SU-DHL-6 (cell line): ENCODE data around the gene PTPRN2.

Source experiments
- CTCF ChIP-seq: fragments of 200-600 bp; sonication (generic); IDR thresholded peaks from one replicate; pipeline ENCODE4 v1.5.1; 2017; ENCODE audit warnings: antibody characterized with exemption, mild to moderate bottlenecking, low read length, moderate library complexity; ENCODE audit not compliant: insufficient read depth, poor library complexity, severe bottlenecking
- EZH2phosphoT487 ChIP-seq: fragments of 200-600 bp; sonication (generic), shearing (Covaris generic); conservative IDR thresholded peaks from 2 replicates; pipeline ENCODE4 v1.6.1; 2018; ENCODE audit warnings: mild to moderate bottlenecking, antibody characterized with exemption, low read length, moderate library complexity, mixed read lengths

DNA sequence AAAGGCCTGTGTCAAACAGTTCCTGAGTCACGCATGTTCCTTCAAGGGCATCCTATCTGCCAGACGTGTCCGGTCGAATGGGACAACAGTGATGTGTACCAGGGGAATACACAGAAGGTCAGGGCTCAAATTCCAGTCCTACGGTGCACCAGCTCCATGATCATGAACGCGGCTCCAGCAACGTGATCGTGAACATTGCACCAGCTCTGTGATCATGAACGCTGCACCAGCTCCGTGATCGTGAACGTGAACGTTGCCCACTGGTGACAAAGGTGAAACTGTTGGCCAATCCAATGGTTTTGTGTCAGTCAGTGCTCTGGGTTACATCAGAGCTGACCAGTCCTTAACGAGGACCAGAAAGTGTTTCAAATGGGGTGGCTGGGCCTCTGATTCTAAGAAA, 4.3 kb upstream of the PTPRN2 start:
- no peak for TF ChIP-seq CTCF
- no peak for TF ChIP-seq EZH2phosphoT487
